A549 treated with GW870086 at 1 μM for 4 hours (cell line): Measurements from ENCODE around the gene CCDC122. TPM values are rescaled to one million over a fixed set of nuclear protein-coding genes. Genes with fewer than 3 reads are reported as not detected.

ENCODE experiments used
- total RNA-seq: library from RNA; stranded (reverse); fragments of 200-300 nt; extraction: Qiagen RNA extraction; gene quantifications from 5 replicates; pipeline ENCODE4 v1.2.3, GENCODE V29; 2022; ENCODE audit warnings: low read depth

The CCDC122 gene
- 1.4 to 3.5 TPM (median 3.0 TPM) in 5 replicates for total RNA-seq

GRCh38 chr13:43878892-43879754, at the start of gene CCDC122:
TSS of gene CCDC122 (minus strand) at chr13:43879740. CDS start at chr13:43869376, 10,364 bp downstream.

GRCh38 chr13:43879755-43880181, 228 bp upstream of the CCDC122 start, which contains the start of gene LACC1:
TSS of gene LACC1 (plus strand) at chr13:43879904. CDS start at chr13:43880986, 1,082 bp downstream.

GRCh38 chr13:43786766-43787517, 92.6 kb downstream of the CCDC122 start, which contains the start of gene ENOX1:
TSS of gene ENOX1 (minus strand) at chr13:43786972.

Other genes with a start within 250 kb of the CCDC122 start
- 1.6 to 2.1 TPM (median 1.8 TPM) in 5 replicates for gene ENOX1, start 92.8 kb downstream of the CCDC122 start, total RNA-seq
- gene LACC1, start 164 bp upstream of the CCDC122 start, total RNA-seq = 3.1 to 4.2 TPM (median 3.6 TPM) in 5 replicates